H9 (cell line): Measurements from ENCODE around the gene SECTM1. TPM values are rescaled to one million over a fixed set of nuclear protein-coding genes. Genes with fewer than 3 reads are reported as not detected.

Source experiments
- DNase-seq: peaks from one replicate; pipeline ENCODE4 v3.0.0-alpha.2; 2017
- H2AFZ ChIP-seq: one replicate; pipeline ENCODE4 v1.6.1; 2013; ENCODE audit warnings: mild to moderate bottlenecking, low read length, control low read depth, moderate library complexity
- H2AK5ac ChIP-seq: 2 replicates; pipeline ENCODE4 v1.6.1; 2013; ENCODE audit warnings: low read length, control low read depth, mixed read lengths; ENCODE audit not compliant: insufficient read length
- H2BK120ac ChIP-seq: one replicate; pipeline ENCODE4 v1.6.1; 2013; ENCODE audit warnings: low read depth, mild to moderate bottlenecking, low read length, control low read depth, inconsistent platforms; ENCODE audit not compliant: poor library complexity, severe bottlenecking
- H2BK12ac ChIP-seq: 2 replicates; pipeline ENCODE4 v1.6.1; 2013; ENCODE audit warnings: low read length, control low read depth, mixed read lengths, low read depth; ENCODE audit not compliant: insufficient read length
- H2BK15ac ChIP-seq: 2 replicates; pipeline ENCODE4 v1.6.1; 2013; ENCODE audit warnings: low read depth, low read length, control low read depth
- H2BK20ac ChIP-seq: one replicate; pipeline ENCODE4 v1.6.1; 2013; ENCODE audit warnings: low read depth, mild to moderate bottlenecking, low read length, control low read depth, inconsistent platforms; ENCODE audit not compliant: poor library complexity, severe bottlenecking
- H2BK5ac ChIP-seq: 2 replicates; pipeline ENCODE4 v1.6.1; 2013; ENCODE audit warnings: low read length, control low read depth, mixed read lengths; ENCODE audit not compliant: insufficient read length
- H3K14ac ChIP-seq: 2 replicates; pipeline ENCODE4 v1.6.1; 2013; ENCODE audit warnings: low read length, control low read depth; ENCODE audit not compliant: insufficient read depth
- H3K18ac ChIP-seq: 2 replicates; pipeline ENCODE4 v1.6.1; 2013; ENCODE audit warnings: low read depth, mild to moderate bottlenecking, mixed read lengths, low read length, control low read depth; ENCODE audit not compliant: insufficient read length
- H3K23ac ChIP-seq: 2 replicates; pipeline ENCODE4 v1.6.1; 2013; ENCODE audit warnings: low read length, control low read depth, mixed read lengths, low read depth; ENCODE audit not compliant: insufficient read length
- H3K23me2 ChIP-seq: 2 replicates; pipeline ENCODE4 v1.6.1; 2013; ENCODE audit warnings: low read depth, mild to moderate bottlenecking, mixed read lengths, low read length, control low read depth; ENCODE audit not compliant: insufficient read length, poor library complexity, severe bottlenecking
- H3K27ac ChIP-seq: 2 replicates; pipeline ENCODE4 v1.5.1; 2013; ENCODE audit warnings: low read length, control low read depth, mixed read lengths, low read depth; ENCODE audit not compliant: insufficient read length
- H3K27me3 ChIP-seq: 2 replicates; pipeline ENCODE4 v1.6.1; 2013; ENCODE audit warnings: low read length, control low read depth, inconsistent platforms; ENCODE audit not compliant: insufficient read depth
- H3K4ac ChIP-seq: 2 replicates; pipeline ENCODE4 v1.6.1; 2013; ENCODE audit warnings: low read depth, mild to moderate bottlenecking, control low read depth, inconsistent platforms, low read length, moderate library complexity
- H3K4me1 ChIP-seq: 2 replicates; pipeline ENCODE4 v1.6.1; 2013; ENCODE audit warnings: low read length, control low read depth, inconsistent platforms; ENCODE audit not compliant: insufficient read depth
- H3K4me2 ChIP-seq: 2 replicates; pipeline ENCODE4 v1.6.1; 2013; ENCODE audit warnings: low read length, control low read depth, mixed read lengths; ENCODE audit not compliant: insufficient read length, insufficient read depth
- H3K56ac ChIP-seq: 2 replicates; pipeline ENCODE4 v1.6.1; 2013; ENCODE audit warnings: low read depth, mild to moderate bottlenecking, mixed read lengths, low read length, control low read depth; ENCODE audit not compliant: insufficient read length
- H3K79me1 ChIP-seq: 2 replicates; pipeline ENCODE4 v1.6.1; 2013; ENCODE audit warnings: low read depth, mild to moderate bottlenecking, moderate library complexity, low read length, control low read depth, inconsistent platforms; ENCODE audit not compliant: insufficient read depth, poor library complexity, severe bottlenecking
- H3K79me2 ChIP-seq: 2 replicates; pipeline ENCODE4 v1.6.1; 2013; ENCODE audit warnings: low read length, control low read depth, inconsistent platforms; ENCODE audit not compliant: insufficient read depth
- H3K9ac ChIP-seq: 2 replicates; pipeline ENCODE4 v1.6.1; 2013; ENCODE audit warnings: low read length, control low read depth, mixed read lengths; ENCODE audit not compliant: insufficient read length; ENCODE audit errors: extremely low read depth
- H3K9me3 ChIP-seq: one replicate; pipeline ENCODE4 v1.6.1; 2013; ENCODE audit warnings: low read depth, low read length, inconsistent platforms; ENCODE audit not compliant: control insufficient read depth
- H3T11ph ChIP-seq: one replicate; pipeline ENCODE4 v1.6.1; 2013; ENCODE audit warnings: mild to moderate bottlenecking, low read length, control low read depth, inconsistent platforms
- H4K20me1 ChIP-seq: one replicate; pipeline ENCODE4 v1.6.1; 2013; ENCODE audit not compliant: control insufficient read depth, insufficient read length, insufficient read depth
- H4K5ac ChIP-seq: 2 replicates; pipeline ENCODE4 v1.6.1; 2013; ENCODE audit warnings: low read depth, mild to moderate bottlenecking, mixed read lengths, low read length, control low read depth; ENCODE audit not compliant: insufficient read length
- H4K8ac ChIP-seq: replicated peaks from 2 replicates; pipeline ENCODE4 v1.6.1; 2013; ENCODE audit warnings: low read length, control low read depth, mixed read lengths, low read depth; ENCODE audit not compliant: insufficient read length
- H4K91ac ChIP-seq: 2 replicates; pipeline ENCODE4 v1.6.1; 2013; ENCODE audit warnings: low read depth, mild to moderate bottlenecking, moderate library complexity, mixed read lengths, low read length, control low read depth; ENCODE audit not compliant: insufficient read length
- H3K27ac Mint-ChIP-seq, 3 experiments: 2 replicates in 2 of 3; 3 replicates in 1 of 3; pipeline ENCODE4 v1.8.0; 2020 to 2021; ENCODE audit warnings: mixed read lengths in 3 of 3, mild to moderate bottlenecking in 1 of 3, moderate library complexity in 1 of 3
- H3K27me3 Mint-ChIP-seq: 2 replicates; pipeline ENCODE4 v1.8.0; 2021; ENCODE audit warnings: low read depth, mild to moderate bottlenecking, moderate library complexity, mixed read lengths
- H3K36me3 Mint-ChIP-seq, 3 experiments: 2 replicates in 2 of 3; 3 replicates in 1 of 3; pipeline ENCODE4 v1.8.0; 2020 to 2021; ENCODE audit warnings: low read depth in 3 of 3, mixed read lengths in 3 of 3; ENCODE audit not compliant: insufficient read depth in 1 of 3
- H3K4me1 Mint-ChIP-seq, 2 experiments: 2 replicates each; pipeline ENCODE4 v1.8.0; 2020; ENCODE audit warnings: mixed read lengths in 2 of 2
- H3K4me3 Mint-ChIP-seq, 2 experiments: 2 replicates in 1 of 2; 3 replicates in 1 of 2; pipeline ENCODE4 v1.8.0; 2020 to 2021; ENCODE audit warnings: mild to moderate bottlenecking in 2 of 2, mixed read lengths in 2 of 2, moderate library complexity in 1 of 2
- H3K9me3 Mint-ChIP-seq, 2 experiments: 2 replicates in 1 of 2; 3 replicates in 1 of 2; pipeline ENCODE4 v1.8.0; 2020; ENCODE audit warnings: mild to moderate bottlenecking in 2 of 2, mixed read lengths in 2 of 2, moderate library complexity in 1 of 2
- WGBS: extraction: QIAGEN DNeasy Blood & Tissue Kit; methylation state at CpG from one replicate; pipeline ENCODE4 v1.1.7; 2013; ENCODE audit warnings: missing lambda C conversion rate, low lambda C conversion rate, mixed read lengths; ENCODE audit not compliant: insufficient read length; ENCODE audit errors: extremely low coverage; 5-methylcytosine and 5-hydroxymethylcytosine counted together
- total RNA-seq: library from RNA; stranded (reverse); gene quantifications from 2 replicates; pipeline ENCODE4 v1.2.1, GENCODE V29; 2021
- TF ChIP-seq, protein P1 (sequence below): fragments of 200-600 bp; sonication (generic); conservative IDR thresholded peaks from 3 replicates; pipeline ENCODE4 v1.8.0; 2021; ENCODE audit warnings: antibody characterized with exemption, mild to moderate bottlenecking

The SECTM1 gene
- total RNA-seq, 1 experiment from 2014 or later: 0.28 TPM

DNA sequence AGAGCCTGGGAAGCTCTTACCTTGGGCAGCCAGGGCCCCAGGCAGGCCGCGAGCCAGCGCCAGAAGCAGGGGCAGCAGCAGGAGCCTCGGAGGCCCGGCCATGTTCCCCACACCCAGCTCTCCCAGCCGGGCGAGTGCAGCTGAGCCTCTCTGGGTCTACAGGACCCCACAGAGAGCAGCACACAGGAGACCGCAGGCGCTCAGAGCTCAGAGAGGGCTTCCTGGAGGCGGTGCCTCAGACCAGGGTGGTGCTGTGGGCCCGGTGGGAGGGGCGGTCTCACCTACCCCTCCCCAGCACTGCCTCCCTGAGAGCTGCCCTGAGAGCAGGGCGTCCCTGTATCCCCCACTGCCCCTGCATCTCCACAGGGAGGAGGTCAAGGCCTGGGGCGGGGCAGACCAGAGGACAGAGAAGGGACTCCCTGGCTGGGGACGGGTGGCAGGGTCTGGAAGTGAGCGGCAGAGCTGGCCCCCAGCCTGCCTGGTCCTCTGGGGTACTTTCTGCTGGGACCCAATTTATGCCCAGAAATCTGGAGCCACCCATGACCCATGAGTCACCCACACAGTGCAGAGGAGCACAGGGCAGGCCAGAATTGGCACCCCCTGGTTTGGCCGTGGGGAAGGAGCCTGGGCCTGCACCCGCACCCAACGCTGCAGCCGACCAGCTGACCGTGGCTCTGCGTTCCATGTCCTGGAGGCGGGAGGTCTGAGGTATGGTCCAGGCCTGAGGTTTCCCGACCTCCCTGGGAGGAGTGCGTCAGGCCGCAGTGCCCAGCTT is 16.0 kb downstream of the SECTM1 start, which contains the start of gene CD7:
TSS of gene CD7 (minus strand) at position 215 of the 775 bp plus-strand sequence. CDS start at position 102, 113 bp downstream.
- DNase-seq: no peak
- Histone ChIP-seq H2BK20ac (no peak within 1 kb of the TSS), H3K27ac (no peak within 1 kb of the TSS), H4K8ac (no peak within 1 kb of the TSS), H3K4me2 (no peak within 1 kb of the TSS), H3K79me2 (no peaks in the 10 kb centered on the region), H3K23ac (no peak within 1 kb of the TSS), H2AK5ac (no peak within 1 kb of the TSS), H2AFZ (no peak within 1 kb of the TSS), H3K4ac (no peak within 1 kb of the TSS), H3K14ac (no peak within 1 kb of the TSS; the same call in 1 of the 2 replicates), H3T11ph (no peak within 1 kb of the TSS), H3K18ac (no peak within 1 kb of the TSS), H4K20me1 (peaks cover 6% of the 10 kb centered on the region), H4K5ac (no peak within 1 kb of the TSS), H2BK12ac (no peak within 1 kb of the TSS), H3K79me1 (no peaks in the 10 kb centered on the region), H4K91ac (no peak within 1 kb of the TSS), H3K4me1 (no peaks in the 10 kb centered on the region), H3K56ac (no peak within 1 kb of the TSS), H2BK5ac (no peak within 1 kb of the TSS), H3K23me2 (peaks cover 3% of the 10 kb centered on the region), H3K27me3 (no peaks in the 10 kb centered on the region), H3K9me3 (no peaks in the 10 kb centered on the region), H2BK120ac (no peak within 1 kb of the TSS), H3K9ac (no peak within 1 kb of the TSS), H2BK15ac (no peak within 1 kb of the TSS)
- Mint-ChIP-seq H3K27ac (no peak within 1 kb of the TSS), H3K36me3 (no peaks in the 10 kb centered on the region), H3K4me1 (peaks cover 5 to 15% of the 10 kb centered on the region in 2 experiments), H3K4me3 (peak within 1 kb of the TSS in 1 of 2 experiments; percentile 26; a peak in 1 of 5 replicates), H3K27me3 (peaks cover 23% of the 10 kb centered on the region), H3K9me3 (no peaks in the 10 kb centered on the region)
- TF ChIP-seq, protein P1, sequence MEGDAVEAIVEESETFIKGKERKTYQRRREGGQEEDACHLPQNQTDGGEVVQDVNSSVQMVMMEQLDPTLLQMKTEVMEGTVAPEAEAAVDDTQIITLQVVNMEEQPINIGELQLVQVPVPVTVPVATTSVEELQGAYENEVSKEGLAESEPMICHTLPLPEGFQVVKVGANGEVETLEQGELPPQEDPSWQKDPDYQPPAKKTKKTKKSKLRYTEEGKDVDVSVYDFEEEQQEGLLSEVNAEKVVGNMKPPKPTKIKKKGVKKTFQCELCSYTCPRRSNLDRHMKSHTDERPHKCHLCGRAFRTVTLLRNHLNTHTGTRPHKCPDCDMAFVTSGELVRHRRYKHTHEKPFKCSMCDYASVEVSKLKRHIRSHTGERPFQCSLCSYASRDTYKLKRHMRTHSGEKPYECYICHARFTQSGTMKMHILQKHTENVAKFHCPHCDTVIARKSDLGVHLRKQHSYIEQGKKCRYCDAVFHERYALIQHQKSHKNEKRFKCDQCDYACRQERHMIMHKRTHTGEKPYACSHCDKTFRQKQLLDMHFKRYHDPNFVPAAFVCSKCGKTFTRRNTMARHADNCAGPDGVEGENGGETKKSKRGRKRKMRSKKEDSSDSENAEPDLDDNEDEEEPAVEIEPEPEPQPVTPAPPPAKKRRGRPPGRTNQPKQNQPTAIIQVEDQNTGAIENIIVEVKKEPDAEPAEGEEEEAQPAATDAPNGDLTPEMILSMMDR: no peak
- no CpG with 5 or more reads among the region's 26 CpGs for WGBS
